Vagina (tissue), 2 donors: Measurements from ENCODE around the gene CFAP299. TPM values are rescaled to one million over a fixed set of nuclear protein-coding genes. Genes with fewer than 3 reads are reported as not detected.
A peak's percentile ranks its signal among the peaks of the same experiment; 100 is the strongest.

Source experiments
- DNase-seq, 2 donors: peaks; one replicate each; pipeline ENCODE4 v3.0.0-alpha.2; 2017; ENCODE audit errors: extremely low spot score in 2 of 2
- H3K27ac ChIP-seq: fragments of 200-600 bp; sonication (generic); one replicate; pipeline ENCODE4 v1.5.1; 2019
- H3K27me3 ChIP-seq: fragments of 200-600 bp; sonication (generic); one replicate; pipeline ENCODE4 v1.5.1; 2019
- H3K36me3 ChIP-seq, 2 donors: fragments of 200-600 bp; sonication (generic); one replicate each; pipeline ENCODE4 v1.5.1; 2017 to 2019
- H3K4me1 ChIP-seq: fragments of 200-600 bp; sonication (generic); one replicate; pipeline ENCODE4 v1.5.1; 2019
- H3K4me3 ChIP-seq, 2 donors: fragments of 200-600 bp; sonication (generic); 1 replicate in 1 of 2; 2 replicates in 1 of 2; pipeline ENCODE4 v1.5.1; 2016 to 2019
- H3K9me3 ChIP-seq: fragments of 200-600 bp; sonication (generic); one replicate; pipeline ENCODE4 v1.5.1; 2019
- POLR2A ChIP-seq, 2 donors: fragments of 450-650 bp; IDR thresholded peaks; one replicate each; pipeline ENCODE4 v1.6.1; 2017; ENCODE audit warnings: antibody characterized with exemption in 2 of 2, mild to moderate bottlenecking in 2 of 2, moderate library complexity in 2 of 2
- POLR2AphosphoS5 ChIP-seq, 2 donors: sonication (generic); formaldehyde crosslinking; IDR thresholded peaks; one replicate each; pipeline ENCODE4 v1.9.0; 2017; ENCODE audit warnings: antibody characterized with exemption in 2 of 2, mild to moderate bottlenecking in 2 of 2, low read depth in 1 of 2; ENCODE audit not compliant: insufficient read depth in 1 of 2
- intact Hi-C: fragments of 100-400 bp; cut with DNase I; formaldehyde crosslinking; loops from one replicate; pipeline ENCODE4 v1.15.1; 2023
- total RNA-seq: library from RNA; depleted of rRNA; stranded (reverse); fragments of >200 nt; gene quantifications from one replicate; pipeline ENCODE4 v1.2.3, GENCODE V29; 2016
- TF ChIP-seq, protein P1 (sequence below), 3 experiments: fragments of 450-650 bp in 2 of 3; fragments of 200-600 bp in 1 of 3; sonication (generic) in 1 of 3; IDR thresholded peaks; one replicate each; pipeline ENCODE4 v1.5.1; 2017 to 2019; ENCODE audit warnings: antibody characterized with exemption in 3 of 3, mild to moderate bottlenecking in 2 of 3, moderate library complexity in 2 of 3

The CFAP299 gene
- total RNA-seq, 1 donor from 2014 or later = not detected

DNA sequence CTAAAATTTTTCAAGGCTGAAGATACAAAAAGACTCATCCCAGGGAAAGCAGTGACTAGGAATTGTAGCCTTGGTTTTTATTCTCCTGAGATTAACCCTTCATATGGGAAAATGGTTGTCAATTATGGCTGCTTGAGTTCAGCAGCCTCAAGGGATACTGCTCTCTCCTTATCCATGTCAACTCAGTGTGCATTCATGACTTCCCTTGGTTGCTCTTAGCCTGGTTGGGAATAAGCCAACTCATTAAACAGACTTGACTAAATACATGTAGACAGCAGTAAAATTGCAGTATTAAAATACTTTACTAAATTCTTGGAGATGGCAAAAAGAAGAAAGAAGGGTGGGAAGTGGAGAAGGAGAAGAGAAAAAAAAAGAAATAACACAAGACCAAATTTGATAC, 650.5 kb downstream of the CFAP299 start:
- no peaks in the 10 kb centered on the region for H3K36me3 ChIP-seq
- no peaks in the 10 kb centered on the region for H3K4me1 ChIP-seq
- no peaks in the 10 kb centered on the region for H3K27me3 ChIP-seq
- no peaks in the 10 kb centered on the region for H3K9me3 ChIP-seq
- H3K27ac ChIP-seq = no peak overlapping the region
- DNase-seq = no peak
- intact Hi-C loops = no loop called here
- TF ChIP-seq, protein P1, sequence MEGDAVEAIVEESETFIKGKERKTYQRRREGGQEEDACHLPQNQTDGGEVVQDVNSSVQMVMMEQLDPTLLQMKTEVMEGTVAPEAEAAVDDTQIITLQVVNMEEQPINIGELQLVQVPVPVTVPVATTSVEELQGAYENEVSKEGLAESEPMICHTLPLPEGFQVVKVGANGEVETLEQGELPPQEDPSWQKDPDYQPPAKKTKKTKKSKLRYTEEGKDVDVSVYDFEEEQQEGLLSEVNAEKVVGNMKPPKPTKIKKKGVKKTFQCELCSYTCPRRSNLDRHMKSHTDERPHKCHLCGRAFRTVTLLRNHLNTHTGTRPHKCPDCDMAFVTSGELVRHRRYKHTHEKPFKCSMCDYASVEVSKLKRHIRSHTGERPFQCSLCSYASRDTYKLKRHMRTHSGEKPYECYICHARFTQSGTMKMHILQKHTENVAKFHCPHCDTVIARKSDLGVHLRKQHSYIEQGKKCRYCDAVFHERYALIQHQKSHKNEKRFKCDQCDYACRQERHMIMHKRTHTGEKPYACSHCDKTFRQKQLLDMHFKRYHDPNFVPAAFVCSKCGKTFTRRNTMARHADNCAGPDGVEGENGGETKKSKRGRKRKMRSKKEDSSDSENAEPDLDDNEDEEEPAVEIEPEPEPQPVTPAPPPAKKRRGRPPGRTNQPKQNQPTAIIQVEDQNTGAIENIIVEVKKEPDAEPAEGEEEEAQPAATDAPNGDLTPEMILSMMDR (IDR thresholded peaks at IDR 0.05) = no peak
- no peak for TF ChIP-seq POLR2AphosphoS5 (IDR thresholded peaks at IDR 0.05; ENCODE audit: insufficient read depth in 1 of 2, low read depth in 1 of 2)
- TF ChIP-seq POLR2A (IDR thresholded peaks at IDR 0.05) = no peak
- H3K4me3 ChIP-seq = no peak overlapping the region

DNA sequence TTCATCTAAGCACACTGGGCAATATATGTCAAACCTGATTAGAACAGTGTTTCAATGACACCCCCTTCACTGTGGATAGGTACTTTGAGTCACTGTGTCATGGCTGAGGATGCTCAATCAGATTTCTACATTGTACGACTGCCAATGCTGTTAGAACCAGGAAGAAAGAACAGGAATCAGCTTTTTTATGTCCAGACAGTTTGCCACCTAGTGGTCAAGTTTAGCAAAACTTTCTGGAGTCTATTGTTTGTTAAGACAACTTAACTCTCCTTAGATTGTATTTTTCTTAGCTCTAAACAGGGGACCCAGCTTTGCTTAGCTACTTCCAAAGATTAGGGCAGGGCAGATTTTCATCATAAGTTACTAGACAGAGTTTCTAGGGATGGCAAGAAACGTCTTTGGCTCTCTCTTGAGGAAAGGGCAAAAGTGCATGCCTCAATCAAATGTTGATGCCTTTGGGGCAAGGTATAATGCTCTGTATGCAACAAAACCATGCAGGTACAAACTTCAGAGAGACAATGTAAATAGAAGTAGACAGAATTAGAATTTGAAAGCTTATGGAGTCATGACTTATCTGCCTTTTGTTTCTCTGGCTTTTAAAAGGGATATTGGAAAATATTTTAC, 654.5 kb downstream of the CFAP299 start:
- DNase-seq = no peak
- Histone ChIP-seq H3K9me3 (no peaks in the 10 kb centered on the region), H3K36me3 (no peaks in the 10 kb centered on the region), H3K27ac (no peak overlapping the region), H3K27me3 (no peaks in the 10 kb centered on the region), H3K4me3 (no peak overlapping the region), H3K4me1 (no peaks in the 10 kb centered on the region)
- intact Hi-C loops = no loop called here
- TF ChIP-seq, protein P1 (IDR thresholded peaks at IDR 0.05) = peak in 1 of 3 experiments; percentile 41
- TF ChIP-seq POLR2AphosphoS5 (IDR thresholded peaks at IDR 0.05; ENCODE audit: insufficient read depth in 1 of 2, low read depth in 1 of 2) = no peak

DNA sequence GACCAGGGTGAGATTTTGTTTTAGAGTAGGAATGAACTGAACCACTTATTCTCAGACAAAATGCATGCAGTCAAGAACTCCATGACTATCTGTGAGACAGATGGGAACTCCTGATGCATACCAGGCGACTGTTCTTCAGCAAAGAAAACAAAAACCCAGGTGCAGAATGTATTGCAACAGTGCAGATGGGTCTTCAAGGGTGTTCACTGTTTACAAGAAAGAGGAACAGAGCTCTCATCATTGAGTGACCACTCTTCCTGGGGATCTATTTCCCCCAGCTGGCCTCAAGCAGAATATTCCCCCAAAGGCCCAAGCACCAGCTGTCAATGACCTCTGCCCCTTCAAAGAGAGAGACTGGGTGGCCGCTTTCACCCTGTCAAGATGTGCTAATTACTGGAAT, 655.3 kb downstream of the CFAP299 start:
- DNase-seq = no peak
- H3K36me3 ChIP-seq = no peaks in the 10 kb centered on the region
- intact Hi-C loops = no loop called here

DNA sequence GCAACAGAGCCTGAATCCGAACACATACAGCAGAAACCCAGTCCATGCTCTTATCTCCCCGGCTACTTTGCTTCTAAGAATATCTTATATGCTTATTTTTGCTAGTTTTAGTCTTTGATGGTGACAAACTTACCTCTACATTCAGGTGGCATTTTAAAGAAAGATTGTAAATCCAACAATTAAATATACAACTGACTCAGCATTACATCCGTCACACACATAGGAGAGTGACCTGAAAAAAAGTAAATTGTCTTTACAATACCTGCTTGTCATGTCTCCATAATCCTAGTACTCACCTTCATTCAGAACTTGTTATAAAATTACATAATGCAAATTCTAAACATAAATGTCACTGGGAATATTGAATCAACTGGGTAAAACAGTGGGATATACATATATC, 664.4 kb downstream of the CFAP299 start:
- Histone ChIP-seq H3K36me3 (no peaks in the 10 kb centered on the region), H3K27me3 (no peaks in the 10 kb centered on the region), H3K9me3 (no peaks in the 10 kb centered on the region), H3K4me3 (no peak overlapping the region), H3K27ac (no peak overlapping the region), H3K4me1 (no peaks in the 10 kb centered on the region)
- TF ChIP-seq POLR2A (IDR thresholded peaks at IDR 0.05) (no peak), POLR2AphosphoS5 (IDR thresholded peaks at IDR 0.05; ENCODE audit: insufficient read depth in 1 of 2, low read depth in 1 of 2) (no peak)
- TF ChIP-seq, protein P1 (IDR thresholded peaks at IDR 0.05) = no peak
- DNase-seq = no peak
- intact Hi-C loops = no loop called here

More for the DNA sequence above, 655.3 kb downstream of the CFAP299 start:
- TF ChIP-seq POLR2A (IDR thresholded peaks at IDR 0.05) (no peak), POLR2AphosphoS5 (IDR thresholded peaks at IDR 0.05; ENCODE audit: insufficient read depth in 1 of 2, low read depth in 1 of 2) (no peak)
- TF ChIP-seq, protein P1 (IDR thresholded peaks at IDR 0.05) = no peak
- H3K4me3 ChIP-seq = no peak overlapping the region
- no peak overlapping the region for H3K27ac ChIP-seq
- H3K27me3 ChIP-seq = no peaks in the 10 kb centered on the region
- no peaks in the 10 kb centered on the region for H3K4me1 ChIP-seq
- no peaks in the 10 kb centered on the region for H3K9me3 ChIP-seq

DNA sequence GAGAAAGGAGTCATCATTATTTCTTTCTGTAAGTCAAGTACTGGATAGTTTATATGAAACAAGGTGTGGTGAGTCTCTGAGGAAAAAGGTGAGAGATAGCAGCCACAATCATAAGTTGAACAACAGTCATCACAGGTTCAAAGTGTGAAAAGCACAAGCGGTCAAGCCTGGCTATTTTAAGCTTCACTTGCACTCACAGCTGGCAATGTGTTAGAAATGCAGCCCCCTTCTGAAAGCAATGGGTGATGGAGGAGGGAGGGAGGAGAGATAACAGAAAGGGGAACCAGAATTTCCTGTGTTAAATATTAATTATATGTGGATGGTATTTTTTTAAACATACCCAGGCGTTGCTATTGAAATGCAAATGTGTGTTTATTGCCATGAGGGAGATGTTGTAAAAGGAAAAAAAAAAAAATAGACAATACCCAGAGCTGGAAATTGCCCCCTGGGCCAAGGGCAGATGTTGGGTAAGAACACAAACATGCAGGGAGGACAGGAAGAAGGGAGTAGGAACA, 668.1 kb downstream of the CFAP299 start:
- TF ChIP-seq, protein P1 (IDR thresholded peaks at IDR 0.05) = no peak
- TF ChIP-seq POLR2AphosphoS5 (IDR thresholded peaks at IDR 0.05; ENCODE audit: insufficient read depth in 1 of 2, low read depth in 1 of 2) (no peak), POLR2A (IDR thresholded peaks at IDR 0.05) (no peak)
- H3K4me3 ChIP-seq = no peak overlapping the region
- no peaks in the 10 kb centered on the region for H3K9me3 ChIP-seq
- no peaks in the 10 kb centered on the region for H3K4me1 ChIP-seq
- H3K36me3 ChIP-seq = no peaks in the 10 kb centered on the region
- no peak for DNase-seq
- no peak overlapping the region for H3K27ac ChIP-seq
- intact Hi-C loops = no loop called here
- no peaks in the 10 kb centered on the region for H3K27me3 ChIP-seq
